ENCODE data around the gene SNX30.

SNX30 gene

GRCh38 chr9:112891521-112891920 is 141.0 kb downstream of the SNX30 start:
- no peak for DNase-seq

- DNase-seq = no peak
Measured at GRCh38 chr9:112892981-112893380, 142.4 kb downstream of the SNX30 start.

- no peak for DNase-seq
Measured at GRCh38 chr9:112894041-112894440, 143.5 kb downstream of the SNX30 start.

- DNase-seq = no peak
Measured at GRCh38 chr9:112894699-112895098, 144.1 kb downstream of the SNX30 start.

GRCh38 chr9:112896131-112896530 is 145.6 kb downstream of the SNX30 start:
- DNase-seq = no peak

GRCh38 chr9:112898872-112899311 is 148.3 kb downstream of the SNX30 start:
- DNase-seq = no peak

- no peak for DNase-seq
Measured at GRCh38 chr9:112900488-112900887, 149.9 kb downstream of the SNX30 start.

- DNase-seq = no peak
Measured at GRCh38 chr9:112900901-112901300, 150.3 kb downstream of the SNX30 start.

GRCh38 chr9:112905084-112905483 is 154.5 kb downstream of the SNX30 start:
- DNase-seq = no peak

- no peak for DNase-seq
Measured at GRCh38 chr9:112911736-112912135, 161.2 kb downstream of the SNX30 start.

GRCh38 chr9:112912636-112913035 is 162.1 kb downstream of the SNX30 start:
- DNase-seq = no peak

- DNase-seq = no peak
Measured at GRCh38 chr9:112913326-112913725, 162.8 kb downstream of the SNX30 start.

GRCh38 chr9:112914524-112914923 is 164.0 kb downstream of the SNX30 start:
- DNase-seq = no peak

GRCh38 chr9:112917047-112917986 is 166.8 kb downstream of the SNX30 start:
- DNase-seq = no peak

GRCh38 chr9:112917987-112918362 is 167.4 kb downstream of the SNX30 start:
- DNase-seq = no peak

GRCh38 chr9:112921549-112921948 is 171.0 kb downstream of the SNX30 start:
- DNase-seq = no peak
